Fibroblast of skin of right biceps (primary cell): ENCODE measurements around the gene EYA2.
"Not testable (repeated sequence)": the region's sequence is repeated elsewhere in the genome, so short reads cannot be mapped to it uniquely, and the experiment has no call there.

Experiments
- DNase-seq: peaks from one replicate; pipeline ENCODE4 v3.0.0-alpha.2; 2013

The EYA2 gene

GRCh38 chr20:47156301-47157137, 261.9 kb downstream of the EYA2 start:
- DNase-seq, result no peak

- DNase-seq, result no peak
Observed at GRCh38 chr20:47159166-47159565, 264.5 kb downstream of the EYA2 start.

GRCh38 chr20:47160240-47160639, 265.6 kb downstream of the EYA2 start:
- DNase-seq, result no peak

- no peak for DNase-seq
Observed at GRCh38 chr20:47160992-47161391, 266.3 kb downstream of the EYA2 start.

GRCh38 chr20:47161411-47161810, 266.8 kb downstream of the EYA2 start:
- no peak for DNase-seq

GRCh38 chr20:47164140-47164539, 269.5 kb downstream of the EYA2 start:
- no peak for DNase-seq

GRCh38 chr20:47165376-47165865, 270.8 kb downstream of the EYA2 start:
- no peak for DNase-seq

GRCh38 chr20:47167846-47168245, 273.2 kb downstream of the EYA2 start:
- no peak for DNase-seq

GRCh38 chr20:47172579-47172978, 277.9 kb downstream of the EYA2 start:
- no peak for DNase-seq

GRCh38 chr20:47173596-47174216, 279.1 kb downstream of the EYA2 start:
- no peak for DNase-seq

- DNase-seq, result no peak
Observed at GRCh38 chr20:47174456-47175243, 280.0 kb downstream of the EYA2 start.

GRCh38 chr20:47175493-47175892, 280.9 kb downstream of the EYA2 start:
- DNase-seq, result no peak

- DNase-seq, result not testable (repeated sequence)
Observed at GRCh38 chr20:47176217-47176616, 281.6 kb downstream of the EYA2 start.

GRCh38 chr20:47178277-47178676, 283.6 kb downstream of the EYA2 start:
- DNase-seq, result no peak

- DNase-seq, result no peak
Observed at GRCh38 chr20:47178851-47179250, 284.2 kb downstream of the EYA2 start.

- DNase-seq, result no peak
Observed at GRCh38 chr20:47179267-47179666, 284.6 kb downstream of the EYA2 start.

- peak; percentile 88 for DNase-seq
Observed at GRCh38 chr20:47181056-47181862, 286.6 kb downstream of the EYA2 start.

GRCh38 chr20:47183367-47183766, 288.7 kb downstream of the EYA2 start:
- DNase-seq, result no peak

- no peak for DNase-seq
Observed at GRCh38 chr20:47187450-47188195, 293.0 kb downstream of the EYA2 start.

GRCh38 chr20:47188540-47188939, 293.9 kb downstream of the EYA2 start:
- peak; percentile 17 for DNase-seq

- peak; percentile 34 for DNase-seq
Observed at GRCh38 chr20:47189060-47189459, 294.4 kb downstream of the EYA2 start.
